ENCODE data around the gene NPY.
"Not testable (repeated sequence)": the region's sequence is repeated elsewhere in the genome, so short reads cannot be mapped to it uniquely, and the experiment has no call there.

Gene NPY

DNA sequence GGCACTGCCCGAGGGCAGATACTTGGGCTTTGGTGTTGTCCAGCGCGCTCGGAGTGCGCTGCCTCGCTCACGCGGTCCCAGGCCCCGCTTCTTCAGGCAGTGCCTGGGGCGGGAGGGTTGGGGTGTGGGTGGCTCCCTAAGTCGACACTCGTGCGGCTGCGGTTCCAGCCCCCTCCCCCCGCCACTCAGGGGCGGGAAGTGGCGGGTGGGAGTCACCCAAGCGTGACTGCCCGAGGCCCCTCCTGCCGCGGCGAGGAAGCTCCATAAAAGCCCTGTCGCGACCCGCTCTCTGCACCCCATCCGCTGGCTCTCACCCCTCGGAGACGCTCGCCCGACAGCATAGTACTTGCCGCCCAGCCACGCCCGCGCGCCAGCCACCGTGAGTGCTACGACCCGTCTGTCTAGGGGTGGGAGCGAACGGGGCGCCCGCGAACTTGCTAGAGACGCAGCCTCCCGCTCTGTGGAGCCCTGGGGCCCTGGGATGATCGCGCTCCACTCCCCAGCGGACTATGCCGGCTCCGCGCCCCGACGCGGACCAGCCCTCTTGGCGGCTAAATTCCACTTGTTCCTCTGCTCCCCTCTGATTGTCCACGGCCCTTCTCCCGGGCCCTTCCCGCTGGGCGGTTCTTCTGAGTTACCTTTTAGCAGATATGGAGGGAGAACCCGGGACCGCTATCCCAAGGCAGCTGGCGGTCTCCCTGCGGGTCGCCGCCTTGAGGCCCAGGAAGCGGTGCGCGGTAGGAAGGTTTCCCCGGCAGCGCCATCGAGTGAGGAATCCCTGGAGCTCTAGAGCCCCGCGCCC, at the start of gene NPY:
NPY (plus strand) TSS at position 294 of the 802 bp plus-strand sequence. CDS start 1,051 bp downstream, outside the sequence.
- no peak for DNase-seq

DNA sequence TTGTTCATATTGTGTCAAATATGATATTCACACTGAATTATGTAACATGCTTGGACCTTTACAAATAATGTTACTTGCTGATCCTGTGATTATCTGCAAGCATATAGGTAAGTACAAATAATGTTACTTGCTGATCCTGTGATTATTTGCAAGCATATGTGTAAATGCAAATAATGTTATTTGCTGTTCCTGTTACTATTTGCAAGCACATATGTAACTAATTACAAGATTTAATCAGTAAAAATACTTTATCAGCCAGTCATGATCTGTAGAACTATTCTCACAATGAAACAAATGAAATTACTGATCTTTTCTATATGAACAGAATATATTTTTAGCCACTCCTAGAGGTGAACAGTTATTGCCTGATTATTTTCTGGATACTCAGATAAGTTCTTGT, 44.7 kb upstream of the NPY start:
- no peak for DNase-seq

DNA sequence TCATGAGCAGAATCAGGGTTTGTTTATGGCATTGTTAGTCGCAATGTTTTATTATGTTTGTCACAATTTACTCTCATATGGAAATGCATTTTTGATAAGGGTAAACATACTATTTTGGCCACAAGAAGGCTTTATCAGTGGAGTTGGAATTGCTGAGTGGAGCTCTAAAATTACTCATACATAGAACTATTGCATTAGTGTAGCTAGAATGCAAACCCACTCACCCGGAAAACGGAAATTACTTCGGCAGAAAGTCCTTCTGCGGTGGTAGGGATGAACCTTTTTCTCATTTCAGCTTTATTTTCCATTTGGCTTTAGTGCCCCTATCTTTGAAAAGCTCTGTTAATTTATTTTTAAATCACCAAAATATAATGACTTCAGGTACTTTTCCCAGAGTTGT, 42.8 kb upstream of the NPY start:
- no peak for DNase-seq

DNA sequence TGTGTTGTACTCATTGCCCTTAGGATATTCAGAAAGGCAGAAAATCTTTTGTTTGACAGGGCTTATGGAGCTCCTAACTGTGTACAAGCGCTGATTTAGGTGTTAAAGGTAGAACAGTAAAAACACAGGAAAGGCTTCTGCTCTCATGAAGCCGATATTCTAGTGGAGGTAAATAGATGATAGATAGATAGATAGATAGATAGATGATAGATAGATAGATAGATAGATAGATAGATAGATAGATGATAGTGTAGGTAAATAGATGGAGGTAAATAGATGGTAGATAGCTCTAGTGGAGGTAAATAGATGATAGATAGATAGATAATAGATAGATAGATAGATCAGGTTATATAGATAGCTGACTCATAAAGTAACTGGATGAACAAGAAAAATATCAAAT, 39.4 kb upstream of the NPY start:
- DNase-seq, result no peak

DNA sequence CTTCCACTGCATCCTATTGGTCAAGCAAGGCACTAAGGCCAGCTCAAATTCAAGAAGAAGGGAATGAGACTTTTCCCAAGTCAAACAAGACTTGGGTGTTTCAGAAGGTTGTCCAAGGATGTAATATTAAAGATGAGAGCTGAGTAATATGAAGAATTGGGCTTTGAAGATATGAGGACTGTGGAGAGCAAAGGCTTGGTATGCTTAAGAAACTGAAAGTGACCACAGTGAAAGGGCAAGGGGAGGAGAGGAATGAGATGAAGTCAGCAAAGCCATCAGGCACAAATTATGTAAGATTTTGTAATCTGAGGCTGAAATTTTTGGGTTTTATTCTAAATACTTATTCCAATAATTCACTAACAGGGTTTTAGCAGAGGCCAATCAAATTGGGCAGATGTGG, 38.6 kb upstream of the NPY start:
- DNase-seq, result no peak

DNA sequence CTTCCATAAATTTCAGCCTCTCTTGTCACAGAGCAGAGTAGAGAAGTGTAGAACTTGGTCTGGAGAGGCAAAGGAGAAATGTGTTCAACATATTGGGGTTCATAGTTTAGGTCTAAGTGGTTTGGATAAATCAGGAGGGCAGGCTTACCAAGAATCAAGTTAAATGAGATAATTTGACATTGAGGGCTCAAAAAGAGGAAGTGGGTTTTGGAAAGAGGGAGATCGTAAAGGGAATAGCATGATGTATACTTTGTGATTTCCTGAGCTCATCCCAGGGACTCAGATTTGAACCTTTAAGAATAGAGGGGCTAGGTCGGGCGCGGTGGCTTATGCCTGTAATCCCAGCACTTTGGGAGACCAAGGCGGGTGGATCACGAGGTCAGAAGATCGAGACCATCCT, 34.7 kb upstream of the NPY start:
- DNase-seq, result no peak

DNA sequence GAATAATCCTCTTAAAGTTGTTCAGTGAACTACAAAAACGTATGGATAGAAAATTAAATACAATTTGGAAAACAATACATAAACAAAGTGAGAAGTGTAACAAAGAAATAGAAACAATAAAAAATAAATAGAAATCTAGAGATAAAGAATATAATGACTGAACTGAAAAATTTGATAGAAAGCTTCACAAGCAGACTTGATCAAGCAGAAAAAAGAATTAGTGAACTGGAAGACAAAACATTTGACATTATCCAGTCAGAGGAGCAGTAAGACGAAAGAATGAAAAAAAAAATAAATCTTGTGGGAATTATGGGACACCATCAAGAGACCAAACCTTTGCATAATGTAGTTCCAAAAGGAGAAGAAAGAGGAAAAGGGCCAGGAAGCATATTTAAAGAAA, 32.4 kb upstream of the NPY start:
- DNase-seq, result no peak

DNA sequence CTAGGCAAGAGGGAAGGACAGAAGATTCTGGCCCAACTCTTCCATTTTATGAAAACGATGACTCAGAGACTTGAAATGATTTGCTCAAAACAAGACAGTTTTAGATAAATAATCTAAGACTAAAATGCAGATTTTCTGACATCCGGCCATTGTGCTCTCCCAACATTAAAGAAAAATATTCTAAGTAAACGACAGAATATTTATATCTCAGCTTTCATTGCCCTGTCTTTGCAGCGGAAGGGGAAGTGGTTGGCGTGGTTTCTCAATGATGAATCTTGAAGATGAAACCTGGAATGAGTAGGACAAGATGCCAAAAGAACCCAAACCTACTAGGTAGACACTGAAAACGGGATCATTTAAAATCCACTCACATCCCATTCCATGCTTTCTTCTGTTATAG, 28.9 kb upstream of the NPY start:
- no peak for DNase-seq

DNA sequence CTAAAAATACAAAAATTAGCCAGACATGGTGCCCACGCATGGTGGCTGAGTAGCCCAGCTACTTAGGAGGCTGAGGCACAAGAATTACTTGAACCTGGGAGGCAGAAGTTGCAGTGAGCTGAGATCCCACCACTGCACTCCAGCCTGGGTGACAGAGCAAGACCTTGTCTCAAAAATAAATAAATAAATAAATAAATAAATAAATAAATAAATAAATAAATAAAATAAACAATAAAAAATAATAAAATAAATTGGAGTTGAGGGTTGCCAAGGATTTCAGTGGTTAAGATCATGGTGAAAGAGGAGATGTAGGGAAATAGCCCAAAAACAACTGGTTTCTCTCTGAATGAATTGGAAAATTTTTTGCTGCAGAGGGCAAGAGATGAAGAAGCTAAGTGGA, 25.7 kb upstream of the NPY start:
- DNase-seq, result not testable (repeated sequence)

DNA sequence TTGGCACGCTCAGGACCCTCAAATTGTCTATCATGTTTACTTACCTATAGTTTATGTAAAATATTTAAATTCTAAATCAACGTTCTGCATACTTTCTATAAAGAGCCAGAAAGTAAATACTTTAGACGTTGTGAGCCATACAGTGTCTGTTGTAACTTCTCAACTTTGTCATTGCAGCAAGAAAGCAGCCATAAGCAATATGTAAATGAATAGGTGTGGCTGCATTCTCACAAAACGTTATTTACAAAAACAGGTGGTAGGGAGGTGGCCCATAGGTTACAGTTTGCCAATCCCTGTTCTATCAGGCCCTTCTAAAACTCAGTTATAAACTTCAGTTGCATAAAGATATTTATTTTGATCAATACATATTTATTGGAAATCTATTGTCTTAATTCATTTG, 12.1 kb upstream of the NPY start:
- no peak for DNase-seq

DNA sequence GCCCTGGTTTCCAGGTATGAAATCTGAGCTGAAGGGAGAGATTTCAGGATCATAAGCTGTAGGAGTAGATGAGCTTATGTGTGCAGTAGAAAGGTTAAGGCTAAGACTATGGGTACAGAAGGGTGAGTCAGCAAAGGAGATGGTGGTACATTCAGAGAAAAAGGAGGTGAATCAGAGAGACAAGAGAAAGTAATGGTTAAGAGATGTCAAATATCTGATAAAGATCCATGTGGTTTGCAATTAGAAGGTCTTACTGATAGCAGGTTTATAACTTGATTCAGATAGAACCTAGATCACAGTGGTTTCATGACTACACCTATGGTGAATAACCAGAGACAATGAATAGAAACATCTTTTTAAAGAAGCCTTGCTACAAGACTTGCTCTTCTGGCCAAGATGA, 4.5 kb upstream of the NPY start:
- DNase-seq, result no peak

DNA sequence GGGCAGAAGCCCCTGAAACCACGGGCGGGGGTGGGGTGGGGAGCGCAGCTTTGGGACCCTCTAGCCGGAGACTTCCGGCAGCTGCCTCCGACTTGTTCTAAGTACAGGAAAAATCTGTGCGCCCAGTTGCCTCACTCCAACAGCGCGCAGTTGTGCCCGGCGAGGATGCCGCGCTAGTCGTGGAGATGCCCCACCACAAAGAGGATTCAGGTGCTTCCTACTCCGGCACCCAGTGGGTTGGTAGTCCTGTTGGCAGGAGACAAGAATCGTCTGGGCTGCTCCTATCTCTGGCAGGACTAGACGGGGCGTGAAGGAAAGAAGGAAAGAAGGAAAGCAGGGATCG, 465 bp upstream of the NPY start:
- no peak for DNase-seq

DNA sequence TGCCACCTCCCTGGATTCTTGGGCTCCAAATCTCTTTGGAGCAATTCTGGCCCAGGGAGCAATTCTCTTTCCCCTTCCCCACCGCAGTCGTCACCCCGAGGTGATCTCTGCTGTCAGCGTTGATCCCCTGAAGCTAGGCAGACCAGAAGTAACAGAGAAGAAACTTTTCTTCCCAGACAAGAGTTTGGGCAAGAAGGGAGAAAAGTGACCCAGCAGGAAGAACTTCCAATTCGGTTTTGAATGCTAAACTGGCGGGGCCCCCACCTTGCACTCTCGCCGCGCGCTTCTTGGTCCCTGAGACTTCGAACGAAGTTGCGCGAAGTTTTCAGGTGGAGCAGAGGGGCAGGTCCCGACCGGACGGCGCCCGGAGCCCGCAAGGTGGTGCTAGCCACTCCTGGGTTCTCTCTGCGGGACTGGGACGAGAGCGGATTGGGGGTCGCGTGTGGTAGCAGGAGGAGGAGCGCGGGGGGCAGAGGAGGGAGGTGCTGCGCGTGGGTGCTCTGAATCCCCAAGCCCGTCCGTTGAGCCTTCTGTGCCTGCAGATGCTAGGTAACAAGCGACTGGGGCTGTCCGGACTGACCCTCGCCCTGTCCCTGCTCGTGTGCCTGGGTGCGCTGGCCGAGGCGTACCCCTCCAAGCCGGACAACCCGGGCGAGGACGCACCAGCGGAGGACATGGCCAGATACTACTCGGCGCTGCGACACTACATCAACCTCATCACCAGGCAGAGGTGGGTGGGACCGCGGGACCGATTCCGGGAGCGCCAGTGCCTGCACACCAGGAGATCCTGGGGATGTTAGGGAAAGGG, 913 bp downstream of the NPY start:
- no peak for DNase-seq

DNA sequence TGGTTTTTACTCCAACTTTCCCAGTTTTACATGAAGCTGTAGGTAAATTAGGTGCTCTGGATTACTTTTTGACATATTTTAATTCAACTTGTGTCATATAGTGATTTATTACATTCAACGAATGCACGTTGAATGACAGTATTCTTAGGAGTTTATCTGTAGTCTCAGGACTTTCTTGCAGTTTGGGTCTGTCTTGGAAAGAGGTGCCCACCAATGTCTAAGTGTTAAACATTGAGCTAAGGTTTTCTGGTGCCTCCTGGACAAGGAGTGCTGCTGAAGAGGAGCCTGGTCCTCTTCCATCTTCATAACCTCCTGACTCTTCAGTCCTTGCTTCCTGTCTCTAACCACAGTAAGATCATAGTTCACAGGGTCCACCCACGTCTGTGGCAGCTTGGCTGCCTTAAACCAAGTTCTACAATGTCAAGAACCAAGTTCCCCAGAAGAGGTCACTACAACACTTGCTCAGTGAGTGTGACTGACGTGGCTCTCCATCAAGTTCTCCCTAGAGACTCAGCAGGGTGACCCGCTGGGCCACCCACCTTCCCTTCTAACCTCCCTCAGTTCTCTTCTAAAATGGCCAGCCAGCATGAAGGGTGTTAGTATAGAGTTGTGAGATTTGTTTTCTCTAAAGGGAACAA, 6.1 kb downstream of the NPY start:
- peak; percentile 24 to 61 for DNase-seq

DNA sequence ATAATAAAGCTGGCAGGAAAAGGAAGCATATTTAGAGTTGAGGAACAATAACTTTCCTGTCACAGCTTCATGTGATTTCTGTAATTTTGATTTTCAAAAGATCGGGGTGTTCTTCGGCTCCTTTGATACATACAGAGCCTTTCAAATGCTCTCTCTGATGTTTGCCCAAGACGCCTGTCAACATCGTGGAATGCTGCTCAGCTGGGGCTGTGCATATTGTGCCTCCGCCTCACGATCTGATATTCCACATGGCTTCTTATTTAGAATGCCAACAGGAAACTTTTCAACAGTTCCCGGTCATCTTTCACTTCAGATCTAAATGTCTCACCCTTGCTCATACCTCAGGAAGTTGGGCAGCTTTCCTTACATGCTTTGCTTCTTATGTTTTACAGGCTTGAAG, 7.3 kb downstream of the NPY start:
- DNase-seq, result no peak

DNA sequence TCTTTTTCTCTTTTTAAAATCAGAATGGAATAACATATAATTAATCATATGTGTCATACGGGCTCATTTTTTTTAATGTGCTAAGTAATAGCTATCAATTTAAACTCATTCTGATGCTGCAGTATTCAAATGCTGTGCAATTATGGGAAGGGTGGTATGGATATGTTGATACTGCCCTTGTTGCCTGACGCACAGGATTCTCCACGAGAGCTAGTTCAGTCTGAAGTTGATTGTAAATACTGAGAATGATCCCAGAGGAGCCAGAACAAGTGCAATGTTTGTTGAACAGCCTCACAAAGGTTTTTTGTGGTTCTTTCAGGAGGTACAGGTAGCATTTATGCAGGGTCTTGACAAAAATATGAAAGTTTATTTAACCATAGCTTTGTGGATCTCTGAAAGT, 13.4 kb downstream of the NPY start:
- no peak for DNase-seq

DNA sequence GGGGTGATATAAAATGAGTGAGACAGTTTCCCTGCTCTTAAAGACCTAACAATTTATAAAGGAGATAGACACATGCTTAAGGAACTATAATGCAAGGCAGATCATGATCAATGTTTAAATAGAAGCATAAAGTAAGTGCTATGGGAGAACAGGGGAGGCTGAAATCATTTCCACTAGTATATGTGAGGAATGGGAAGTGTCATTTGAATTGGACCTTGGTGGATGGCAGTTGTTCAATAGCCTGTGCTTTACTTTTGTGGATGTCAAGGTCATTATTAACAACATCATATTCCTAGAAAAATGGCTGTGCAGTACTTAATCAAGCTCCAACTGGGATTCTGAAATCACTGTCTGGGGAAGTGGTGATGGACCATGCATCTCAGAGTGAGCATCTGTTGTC, 14.7 kb downstream of the NPY start:
- no peak for DNase-seq

DNA sequence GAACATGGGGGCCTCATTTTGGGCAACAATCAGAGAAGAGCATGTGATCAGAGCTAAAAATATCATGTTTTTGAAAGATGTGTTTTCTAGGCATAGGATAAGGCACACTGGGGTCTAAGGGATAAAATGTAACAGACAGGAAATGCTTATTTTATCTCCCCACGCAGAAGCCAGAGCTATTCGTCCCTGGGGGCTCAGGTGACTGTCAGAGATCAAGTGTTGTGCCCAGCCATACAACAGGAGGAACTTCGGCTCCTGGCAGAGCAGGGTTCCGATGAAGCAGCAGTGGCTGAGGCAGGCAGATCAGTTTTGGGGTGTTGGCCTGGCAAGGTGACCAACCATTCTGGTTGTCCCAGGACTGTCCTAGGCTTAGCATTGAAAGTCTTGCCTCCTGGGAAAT, 15.2 kb downstream of the NPY start:
- DNase-seq, result no peak

DNA sequence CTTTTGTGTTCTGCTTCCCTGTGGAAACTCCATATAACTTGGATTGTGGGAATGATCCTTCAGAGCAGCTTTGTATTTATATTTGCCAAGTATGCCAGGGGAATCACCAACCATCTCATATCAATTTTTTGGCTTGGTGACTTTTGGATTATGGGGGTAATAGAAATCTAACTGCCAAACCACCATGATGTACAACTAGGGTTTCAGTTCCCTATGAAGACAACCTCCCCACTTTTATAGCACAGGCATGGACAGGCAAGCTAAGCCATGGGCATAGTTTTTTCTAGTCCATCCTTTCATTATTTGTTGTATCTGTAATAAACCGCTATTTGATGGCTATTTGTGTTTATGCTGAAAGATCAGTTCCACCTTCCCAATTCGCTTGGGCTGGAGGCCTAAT, 17.7 kb downstream of the NPY start:
- DNase-seq, result no peak

DNA sequence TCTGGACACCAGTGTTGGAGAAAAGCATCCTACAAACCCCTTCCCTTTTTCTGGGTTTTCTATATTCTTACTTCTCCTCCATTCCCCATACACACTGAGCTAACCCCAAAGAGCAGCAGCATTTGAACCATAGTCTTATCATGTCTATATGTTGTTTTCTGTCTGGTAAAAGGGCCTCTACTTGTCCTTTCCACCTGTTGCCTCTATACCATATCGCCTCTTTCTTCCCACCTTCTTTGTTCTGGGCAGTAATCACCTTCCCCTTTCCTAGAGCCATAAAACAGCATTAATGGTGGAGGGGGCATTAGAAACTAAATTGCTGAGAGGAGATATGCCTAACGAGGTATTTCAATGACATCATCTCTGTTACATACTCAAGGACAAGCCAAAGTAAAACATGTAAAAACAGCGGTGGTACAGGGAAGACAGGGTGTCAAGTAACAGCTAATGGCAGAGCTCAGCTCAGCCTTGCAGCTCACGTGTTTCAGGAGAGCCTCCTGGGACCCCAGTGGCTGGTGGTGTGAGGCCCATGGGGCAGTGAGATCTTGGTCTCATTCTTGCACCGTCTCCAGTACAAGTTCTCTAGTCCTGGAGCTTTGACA, 20.6 kb downstream of the NPY start:
- DNase-seq, result no peak

DNA sequence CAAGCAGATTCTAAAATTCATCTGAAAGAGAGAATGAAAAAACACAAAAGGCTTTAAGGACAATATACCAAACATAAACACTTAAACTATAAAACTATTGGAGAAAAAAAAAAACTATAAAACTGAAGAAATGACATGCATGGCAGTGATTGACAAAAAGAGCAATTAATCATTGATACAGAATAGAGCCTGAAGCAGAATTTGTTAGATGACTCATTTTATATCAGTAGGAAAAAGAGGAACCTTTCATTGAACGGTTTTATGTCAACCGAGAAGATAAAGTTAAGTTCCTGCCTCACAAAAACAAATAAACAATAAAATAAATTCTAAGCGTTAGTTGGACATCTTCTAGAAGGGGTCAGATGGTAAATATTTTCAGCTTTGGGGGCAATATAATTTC, 23.3 kb downstream of the NPY start:
- no peak for DNase-seq

DNA sequence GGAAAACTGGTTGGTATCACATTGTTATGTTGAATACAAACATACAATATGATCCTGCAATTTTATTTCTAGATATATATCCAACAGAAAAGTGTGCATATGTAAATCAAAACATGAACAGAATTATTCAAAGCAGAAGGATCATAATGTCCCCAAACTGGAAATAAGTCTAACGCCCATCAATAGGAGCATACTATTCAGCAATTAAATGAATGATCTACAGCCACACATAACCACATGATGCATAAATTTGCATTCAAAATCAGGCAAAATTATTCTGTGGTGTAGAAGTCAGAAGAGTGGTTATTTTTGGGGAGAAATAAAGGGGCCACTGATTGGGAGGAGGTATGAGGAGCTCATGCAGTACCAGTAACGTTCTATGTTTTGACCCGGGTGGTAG, 28.6 kb downstream of the NPY start:
- no peak for DNase-seq

DNA sequence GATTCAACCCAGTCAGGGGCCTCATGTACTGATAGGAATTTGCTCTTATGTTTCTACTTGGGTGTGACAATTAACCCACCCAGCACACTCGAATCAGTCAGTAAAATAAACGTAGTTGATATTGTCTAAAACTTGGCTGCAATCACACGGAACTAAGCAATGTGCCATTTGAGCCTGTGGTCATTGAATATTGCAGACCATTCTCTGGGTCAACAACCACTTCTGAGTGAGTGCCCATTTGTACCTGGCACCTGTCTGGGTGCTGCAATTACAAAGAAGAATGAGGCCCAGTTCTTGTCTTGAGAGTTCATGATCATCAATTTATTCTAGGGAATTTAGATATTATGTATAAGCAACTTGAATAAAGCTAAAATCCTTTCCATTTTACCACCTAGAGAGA, 29.8 kb downstream of the NPY start:
- no peak for DNase-seq

DNA sequence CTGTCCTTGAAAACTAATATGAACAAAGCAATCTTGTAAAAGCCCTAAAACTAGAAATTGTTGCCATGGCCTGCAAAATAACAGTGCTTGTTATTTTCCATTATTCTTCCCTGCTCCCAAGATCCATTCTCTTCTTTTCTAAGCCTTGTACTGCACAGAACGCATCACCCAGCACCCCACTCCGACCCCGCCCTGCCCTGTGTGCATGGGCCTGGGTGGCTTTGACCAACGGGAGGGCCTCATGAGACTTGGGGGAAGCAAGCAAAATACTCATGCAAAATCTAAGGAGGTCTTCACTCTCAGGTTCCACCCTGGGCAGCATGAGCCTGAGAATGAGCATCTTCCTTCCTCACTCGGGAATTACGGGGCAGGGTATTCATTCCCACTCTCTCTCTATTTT, 32.4 kb downstream of the NPY start:
- DNase-seq, result no peak
